Ovary (tissue), 3 donors: ENCODE data around the gene GPR137.

Source experiments
- CTCF ChIP-seq, 3 donors: fragments of 450-650 bp in 2 of 3; fragments of 200-600 bp in 1 of 3; IDR thresholded peaks; one replicate each; pipeline versions ENCODE4 v1.5.1 to v1.8.0; 2016 to 2022; ENCODE audit warnings: antibody characterized with exemption in 3 of 3, mild to moderate bottlenecking in 1 of 3
- EP300 ChIP-seq: sonication (generic); formaldehyde crosslinking; IDR thresholded peaks from one replicate; pipeline ENCODE4 v1.6.1; 2017; ENCODE audit warnings: antibody characterized with exemption
- donor health status: DM: no; HTN: no; CAD: no.

- TF ChIP-seq CTCF (IDR thresholded peaks at IDR 0.05), result no peak
- no peak for TF ChIP-seq EP300
Observed at GRCh38 chr11:64306876-64307622, 21.4 kb downstream of the GPR137 start.
